Measurements from ENCODE around the gene NDFIP2.

The NDFIP2 gene

DNA sequence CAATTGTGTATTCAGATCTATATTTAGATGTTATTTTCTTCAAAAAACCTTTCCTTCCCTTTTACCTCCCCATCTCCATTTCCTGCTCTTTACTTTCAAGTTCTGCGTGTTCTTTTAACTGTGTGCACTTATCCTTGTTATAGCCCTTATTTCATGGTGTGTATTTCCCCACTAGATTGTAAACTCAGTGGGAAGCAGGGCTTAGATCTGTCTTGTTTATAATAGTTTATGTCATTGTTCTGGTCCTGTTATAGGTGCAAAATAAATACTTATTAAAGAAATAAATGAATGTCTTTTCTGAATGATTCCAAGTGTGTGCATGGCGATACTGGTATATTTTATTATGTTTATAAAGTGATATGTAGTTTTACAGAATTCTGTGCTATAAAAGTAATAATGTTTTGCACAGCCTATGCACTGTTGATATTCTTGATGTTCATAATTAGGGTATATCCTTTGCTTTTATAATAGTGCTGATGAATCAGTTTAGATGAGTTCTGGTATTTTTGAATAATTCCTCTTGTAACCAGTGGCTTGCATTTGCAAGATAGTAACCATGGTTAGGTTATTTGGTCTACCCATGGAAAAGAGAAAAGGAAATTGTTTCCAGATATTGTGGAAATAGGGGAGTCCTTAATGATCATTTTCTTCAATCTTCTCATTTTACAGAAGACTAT lies 12.1 kb downstream of the NDFIP2 start:
- no peak overlapping the region for H3K9ac ChIP-seq (ENCODE audit: low read depth, low read length)
- no peaks in the 10 kb centered on the region for H3K9me3 ChIP-seq (ENCODE audit: control insufficient read depth, insufficient read depth, low read length)
- H3K4me1 ChIP-seq (ENCODE audit: insufficient read depth, low read length), result peaks cover 28% of the 10 kb centered on the region; the same call in 1 of the 2 replicates
- H3K36me3 ChIP-seq (ENCODE audit: insufficient read depth, low read length), result no peaks in the 10 kb centered on the region

DNA sequence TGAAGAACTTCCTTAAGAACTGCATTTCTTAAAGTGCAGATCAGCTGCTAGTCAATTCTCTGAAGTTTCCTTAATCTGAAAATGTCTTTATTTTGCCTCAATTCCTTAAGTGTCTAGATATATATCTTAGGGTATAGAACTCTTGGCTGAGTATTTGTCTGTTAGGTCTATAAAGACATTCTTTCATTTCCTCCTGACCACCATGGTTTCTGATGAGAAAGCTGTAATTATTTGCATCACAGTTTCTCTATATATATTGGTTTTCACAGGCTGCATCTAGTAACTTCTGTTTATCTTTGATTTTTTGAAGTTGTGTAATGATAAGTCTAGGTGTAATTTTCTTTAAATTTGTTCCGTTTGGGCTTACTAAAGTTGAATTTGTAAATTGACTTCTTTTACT lies 15.2 kb downstream of the NDFIP2 start:
- Histone ChIP-seq H3K4me1 (ENCODE audit: insufficient read depth, low read length) (peaks cover 19% of the 10 kb centered on the region; the same call in 1 of the 2 replicates), H3K9ac (ENCODE audit: low read depth, low read length) (no peak overlapping the region), H3K36me3 (ENCODE audit: insufficient read depth, low read length) (no peaks in the 10 kb centered on the region; the same call in 1 of the 2 replicates), H3K9me3 (ENCODE audit: control insufficient read depth, insufficient read depth, low read length) (no peaks in the 10 kb centered on the region)

DNA sequence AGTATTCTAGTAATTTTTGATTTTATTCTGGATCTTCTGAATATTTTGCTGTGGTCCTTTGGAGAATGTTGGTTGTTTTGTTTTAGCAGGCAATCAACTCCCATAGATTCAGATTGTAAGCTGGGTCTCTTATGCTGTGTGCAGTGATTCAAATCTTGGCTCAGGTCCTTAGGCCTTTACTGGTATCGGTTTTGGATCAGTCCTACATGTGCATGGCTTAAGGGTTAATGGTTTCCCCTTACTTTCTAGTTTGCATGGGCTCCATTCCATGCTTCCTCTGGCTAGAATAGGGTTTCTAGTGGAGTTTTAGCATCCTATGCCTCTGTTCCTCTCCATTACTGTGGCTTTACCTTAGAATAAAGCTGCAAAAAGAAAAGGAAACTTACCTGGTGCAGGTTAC lies 16.1 kb downstream of the NDFIP2 start:
- no peaks in the 10 kb centered on the region; the same call in 1 of the 2 replicates for H3K36me3 ChIP-seq (ENCODE audit: insufficient read depth, low read length)
- no peaks in the 10 kb centered on the region for H3K9me3 ChIP-seq (ENCODE audit: control insufficient read depth, insufficient read depth, low read length)
- no peak overlapping the region for H3K9ac ChIP-seq (ENCODE audit: low read depth, low read length)
- peaks cover 10% of the 10 kb centered on the region; the same call in 1 of the 2 replicates for H3K4me1 ChIP-seq (ENCODE audit: insufficient read depth, low read length)

DNA sequence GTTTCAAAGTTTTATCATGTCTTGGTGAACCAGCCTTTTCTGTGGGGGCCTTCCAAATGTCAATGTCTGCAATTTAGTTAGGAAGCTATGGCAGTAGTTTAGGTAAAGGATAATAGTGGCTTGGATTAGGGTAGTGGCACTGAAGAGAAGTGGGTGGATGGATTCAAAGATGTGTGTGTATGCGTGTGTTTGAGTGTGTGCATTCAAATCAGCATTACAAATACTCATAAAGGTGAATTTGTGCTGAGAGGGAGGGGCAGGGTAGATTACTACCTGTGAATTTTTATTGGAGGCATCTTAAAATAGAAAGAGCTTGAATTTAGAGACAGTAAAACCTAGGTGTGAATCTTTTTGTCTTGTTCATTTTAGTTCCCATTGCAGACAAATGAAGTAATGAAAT lies 16.9 kb downstream of the NDFIP2 start:
- H3K4me1 ChIP-seq (ENCODE audit: insufficient read depth, low read length), result peaks cover 4% of the 10 kb centered on the region; the same call in 1 of the 2 replicates
- H3K9me3 ChIP-seq (ENCODE audit: control insufficient read depth, insufficient read depth, low read length), result no peaks in the 10 kb centered on the region
- H3K36me3 ChIP-seq (ENCODE audit: insufficient read depth, low read length), result no peaks in the 10 kb centered on the region; the same call in 1 of the 2 replicates
- H3K9ac ChIP-seq (ENCODE audit: low read depth, low read length), result no peak overlapping the region

DNA sequence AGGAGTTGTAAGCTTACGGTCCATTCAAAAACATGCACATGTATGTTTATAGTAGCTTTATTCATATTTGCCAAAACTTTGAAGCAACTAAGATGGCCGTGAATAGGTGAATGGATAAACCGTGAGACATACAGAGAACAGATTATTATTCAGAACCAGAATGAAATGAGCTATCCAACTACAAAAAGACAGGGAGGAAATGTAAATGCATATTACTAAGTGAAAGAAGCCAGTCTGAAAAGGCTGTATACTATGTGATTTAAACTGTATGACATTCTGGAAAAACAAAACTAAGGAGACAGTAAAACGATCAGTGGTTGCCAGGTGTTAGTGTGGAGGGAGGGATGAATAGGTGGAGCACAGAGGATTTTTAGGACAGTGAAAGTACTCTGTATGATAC lies 19.9 kb downstream of the NDFIP2 start:
- H3K36me3 ChIP-seq (ENCODE audit: insufficient read depth, low read length), result no peaks in the 10 kb centered on the region; the same call in 1 of the 2 replicates
- no peaks in the 10 kb centered on the region for H3K9me3 ChIP-seq (ENCODE audit: control insufficient read depth, insufficient read depth, low read length)
- H3K9ac ChIP-seq (ENCODE audit: low read depth, low read length), result no peak overlapping the region
- H3K4me1 ChIP-seq (ENCODE audit: insufficient read depth, low read length), result peaks cover 3% of the 10 kb centered on the region; the same call in 1 of the 2 replicates

DNA sequence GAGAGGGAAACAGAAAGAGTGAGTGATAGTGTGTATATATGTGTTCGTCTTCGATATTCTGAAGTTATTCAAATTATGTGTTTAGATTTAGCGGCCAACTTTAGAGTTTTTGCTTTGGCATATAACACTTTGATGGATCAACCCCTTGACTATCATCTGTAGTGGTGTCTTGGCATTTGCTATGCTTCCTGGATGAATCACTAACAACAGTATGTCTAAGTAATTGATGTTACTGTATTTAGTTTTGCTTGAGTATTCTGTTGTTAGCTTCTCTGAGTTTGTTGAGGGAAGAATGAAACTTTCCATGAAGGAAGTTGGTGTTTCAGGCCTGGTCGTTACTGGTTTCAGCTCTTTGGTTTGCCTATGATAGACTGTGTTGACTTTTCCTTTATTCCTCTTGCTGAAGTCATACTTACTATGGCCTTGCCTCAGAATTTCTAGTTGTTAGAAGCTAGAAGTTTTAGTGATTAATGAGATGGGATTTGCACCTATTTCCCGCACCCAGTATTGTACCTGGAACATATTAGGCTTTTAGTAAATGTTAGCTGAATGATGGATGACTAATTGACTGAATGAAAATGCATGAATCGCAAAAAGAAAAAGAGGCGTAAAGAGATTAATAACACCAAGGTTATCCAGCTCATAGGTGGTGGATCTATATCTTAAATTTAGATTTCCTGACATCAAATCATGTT lies 20.7 kb downstream of the NDFIP2 start:
- Histone ChIP-seq H3K9me3 (ENCODE audit: control insufficient read depth, insufficient read depth, low read length) (no peaks in the 10 kb centered on the region), H3K36me3 (ENCODE audit: insufficient read depth, low read length) (no peaks in the 10 kb centered on the region; the same call in 1 of the 2 replicates), H3K9ac (ENCODE audit: low read depth, low read length) (no peak overlapping the region), H3K4me1 (ENCODE audit: insufficient read depth, low read length) (0 out of 2 replicates have a peak, but pooled peaks cover 3% of the 10 kb centered on the region)

DNA sequence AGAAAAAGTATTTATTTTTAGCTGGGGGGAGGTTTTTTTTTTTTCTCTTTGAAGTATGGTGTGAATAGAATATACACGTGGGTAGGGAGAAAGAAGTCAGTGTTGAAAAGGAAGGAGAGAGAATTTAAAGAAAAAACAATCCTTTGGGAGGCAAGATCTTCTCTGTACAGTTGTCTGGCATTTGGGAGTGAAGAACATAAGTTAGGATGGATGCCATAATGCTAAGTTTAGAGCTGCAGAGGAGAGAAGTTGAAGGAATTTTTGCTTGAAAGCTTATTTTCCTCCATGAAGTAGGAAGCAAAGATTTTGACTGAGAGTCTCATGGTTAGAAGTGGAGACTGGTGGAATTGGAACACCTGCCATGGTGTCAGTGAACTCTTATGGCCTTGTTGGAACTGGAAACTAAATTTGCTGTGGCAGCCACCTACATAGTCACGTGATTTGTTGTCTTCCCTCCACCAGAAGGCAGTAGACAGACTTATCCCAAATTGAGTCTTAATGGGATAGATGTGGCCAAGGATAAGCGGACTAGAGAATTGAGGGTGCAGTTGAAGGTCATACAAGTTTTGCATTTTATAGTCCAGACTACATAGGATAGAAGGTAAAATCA lies 22.0 kb downstream of the NDFIP2 start:
- Histone ChIP-seq H3K9ac (ENCODE audit: low read depth, low read length) (no peak overlapping the region), H3K4me1 (ENCODE audit: insufficient read depth, low read length) (no peaks in the 10 kb centered on the region), H3K9me3 (ENCODE audit: control insufficient read depth, insufficient read depth, low read length) (no peaks in the 10 kb centered on the region), H3K36me3 (ENCODE audit: insufficient read depth, low read length) (no peaks in the 10 kb centered on the region; the same call in 1 of the 2 replicates)

DNA sequence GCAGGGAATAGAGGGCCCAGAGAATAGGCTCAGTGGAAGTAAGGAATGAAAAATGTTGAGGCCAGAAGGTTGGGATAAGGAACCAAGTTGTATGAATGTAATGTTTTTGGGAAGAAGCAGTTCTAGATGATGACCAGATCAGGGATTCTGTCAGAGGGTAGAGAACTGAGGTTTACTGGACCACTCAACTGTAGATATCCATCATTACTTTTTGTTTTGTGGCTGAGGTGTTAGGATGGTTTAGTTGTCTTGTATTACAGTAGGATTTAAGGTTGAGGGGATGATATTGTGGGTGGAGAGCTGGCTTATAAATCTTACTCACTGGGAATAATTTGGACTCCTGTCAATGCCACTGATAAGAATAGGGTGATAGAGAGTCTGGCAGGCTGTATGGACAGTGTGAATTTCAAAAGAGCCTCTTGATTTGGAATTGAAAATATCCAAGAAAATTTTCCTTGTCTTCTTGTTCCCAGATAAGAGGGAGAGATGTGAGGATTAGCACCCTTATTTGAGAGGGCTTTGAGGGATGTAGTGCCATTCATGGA lies 22.6 kb downstream of the NDFIP2 start:
- Histone ChIP-seq H3K4me1 (ENCODE audit: insufficient read depth, low read length) (no peaks in the 10 kb centered on the region), H3K9me3 (ENCODE audit: control insufficient read depth, insufficient read depth, low read length) (no peaks in the 10 kb centered on the region), H3K36me3 (ENCODE audit: insufficient read depth, low read length) (no peaks in the 10 kb centered on the region; the same call in 1 of the 2 replicates), H3K9ac (ENCODE audit: low read depth, low read length) (no peak overlapping the region)

DNA sequence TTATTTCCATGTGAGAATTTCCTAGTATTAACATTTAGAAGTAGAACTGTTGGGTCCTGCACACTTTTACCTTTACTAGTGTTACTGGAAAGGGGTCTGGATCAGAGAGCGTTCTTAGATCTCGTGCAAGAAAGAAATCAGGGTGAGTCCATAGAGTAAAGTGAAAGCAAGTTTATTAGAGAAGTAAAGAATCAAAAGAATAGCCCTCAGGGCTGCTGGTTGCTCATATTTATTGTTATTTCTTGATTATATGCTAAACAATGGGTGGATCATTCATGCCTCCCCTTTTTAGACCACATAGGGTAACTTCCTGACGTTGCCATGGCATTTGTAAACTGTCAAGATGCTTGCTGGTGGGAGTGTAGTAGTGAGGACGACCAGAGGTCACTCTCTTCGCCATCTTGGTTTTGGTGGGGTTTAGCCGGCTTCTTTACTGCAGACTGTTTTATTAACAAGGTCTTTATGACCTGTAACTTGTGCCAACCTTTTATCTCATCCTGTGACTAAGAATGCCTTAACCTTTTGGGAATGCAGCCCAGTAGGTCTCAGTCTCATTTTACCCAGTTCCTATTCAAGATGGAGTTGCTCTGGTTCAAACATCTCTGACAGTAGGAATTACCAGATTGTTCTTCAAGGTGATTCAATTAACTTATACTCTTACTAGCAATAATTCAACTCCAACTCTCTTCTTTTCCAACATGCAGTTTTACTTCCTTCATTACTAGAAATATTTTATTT lies 27.4 kb downstream of the NDFIP2 start:
- Histone ChIP-seq H3K4me1 (ENCODE audit: insufficient read depth, low read length) (no peaks in the 10 kb centered on the region), H3K9ac (ENCODE audit: low read depth, low read length) (no peak overlapping the region), H3K36me3 (ENCODE audit: insufficient read depth, low read length) (no peaks in the 10 kb centered on the region), H3K9me3 (ENCODE audit: control insufficient read depth, insufficient read depth, low read length) (no peaks in the 10 kb centered on the region)

DNA sequence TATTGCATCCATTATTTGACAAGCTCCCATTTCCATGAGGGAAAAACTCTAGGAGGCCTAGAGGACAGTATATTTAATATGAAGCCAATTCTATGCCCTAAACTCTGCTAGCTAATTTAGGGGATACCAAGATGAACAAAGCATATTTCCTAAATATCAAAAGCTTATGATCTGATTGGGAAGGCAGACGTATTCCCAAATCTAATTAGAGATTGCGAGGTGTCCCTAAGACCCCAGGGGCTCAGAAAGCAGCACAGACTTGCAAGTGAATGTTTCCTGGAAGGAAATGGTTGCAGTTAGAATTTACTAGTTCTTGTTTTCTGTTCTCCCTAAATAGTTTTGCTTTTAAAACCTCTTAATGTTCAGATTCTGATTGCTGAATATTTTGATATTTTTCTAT lies 30.7 kb downstream of the NDFIP2 start:
- Histone ChIP-seq H3K4me1 (ENCODE audit: insufficient read depth, low read length) (no peaks in the 10 kb centered on the region), H3K9ac (ENCODE audit: low read depth, low read length) (no peak overlapping the region), H3K9me3 (ENCODE audit: control insufficient read depth, insufficient read depth, low read length) (no peaks in the 10 kb centered on the region)

DNA sequence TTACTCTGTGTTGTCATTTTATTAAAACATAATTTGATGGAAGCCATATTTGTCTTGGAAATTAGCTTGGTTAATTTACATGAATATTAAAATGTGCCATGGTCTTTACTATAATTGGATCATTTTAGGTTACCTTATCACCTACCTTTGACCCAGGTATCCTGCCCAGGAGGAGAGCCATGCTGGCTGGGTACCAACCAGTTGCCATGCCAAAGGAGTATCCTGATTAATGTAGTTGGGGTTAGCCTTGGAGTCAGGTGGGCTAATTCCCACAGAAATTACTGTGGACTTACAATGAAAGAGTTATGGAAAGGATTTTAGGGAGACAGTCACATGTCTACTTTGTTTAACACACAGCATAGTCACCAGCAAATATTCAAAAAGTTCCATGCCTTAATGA lies 32.0 kb downstream of the NDFIP2 start:
- Histone ChIP-seq H3K9ac (ENCODE audit: low read depth, low read length) (no peak overlapping the region), H3K4me1 (ENCODE audit: insufficient read depth, low read length) (no peaks in the 10 kb centered on the region), H3K36me3 (ENCODE audit: insufficient read depth, low read length) (no peaks in the 10 kb centered on the region), H3K9me3 (ENCODE audit: control insufficient read depth, insufficient read depth, low read length) (no peaks in the 10 kb centered on the region)

More for the DNA sequence above, 30.7 kb downstream of the NDFIP2 start:
- H3K36me3 ChIP-seq (ENCODE audit: insufficient read depth, low read length), result no peaks in the 10 kb centered on the region

DNA sequence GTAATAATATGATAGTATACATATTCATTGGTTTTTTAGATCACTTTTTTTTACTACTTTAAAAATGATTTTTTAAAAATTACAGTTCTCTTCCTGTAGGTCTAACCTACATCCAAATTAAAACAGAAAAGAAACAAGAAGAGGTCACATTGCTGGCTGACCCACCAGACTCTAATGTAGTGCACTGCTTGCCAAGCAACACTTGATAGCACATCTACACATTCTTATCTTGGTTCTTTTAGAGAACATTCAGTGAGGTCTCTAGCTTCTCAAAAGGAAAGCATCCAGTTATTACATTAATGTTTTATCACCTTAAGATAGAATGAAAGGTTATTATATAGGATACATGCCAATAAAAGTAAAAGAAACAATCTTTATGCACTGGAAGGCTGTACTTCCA lies 35.6 kb downstream of the NDFIP2 start:
- no peaks in the 10 kb centered on the region for H3K9me3 ChIP-seq (ENCODE audit: control insufficient read depth, insufficient read depth, low read length)
- H3K4me1 ChIP-seq (ENCODE audit: insufficient read depth, low read length), result no peaks in the 10 kb centered on the region
- H3K36me3 ChIP-seq (ENCODE audit: insufficient read depth, low read length), result no peaks in the 10 kb centered on the region
- H3K9ac ChIP-seq (ENCODE audit: low read depth, low read length), result no peak overlapping the region

DNA sequence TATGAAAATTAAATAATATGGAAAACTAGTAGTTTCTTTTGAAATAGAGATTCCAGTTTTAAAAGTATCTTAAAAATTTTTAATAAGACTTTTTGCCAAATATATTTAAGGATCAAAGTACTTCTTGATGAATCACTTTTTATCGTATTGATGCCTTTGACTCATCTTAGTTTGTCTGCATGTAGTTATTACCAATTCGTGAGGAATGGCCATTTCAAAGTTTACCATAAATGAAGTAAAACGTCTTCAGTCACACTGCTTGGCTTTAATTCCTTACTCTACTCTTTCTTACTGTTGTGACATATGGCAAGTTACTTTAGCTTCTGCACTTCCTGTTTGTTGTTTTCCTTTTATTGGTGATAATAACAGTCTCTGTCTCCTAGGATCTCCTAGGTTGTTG lies 38.3 kb downstream of the NDFIP2 start:
- H3K9me3 ChIP-seq (ENCODE audit: control insufficient read depth, insufficient read depth, low read length), result no peaks in the 10 kb centered on the region
- no peaks in the 10 kb centered on the region for H3K4me1 ChIP-seq (ENCODE audit: insufficient read depth, low read length)
- H3K36me3 ChIP-seq (ENCODE audit: insufficient read depth, low read length), result no peaks in the 10 kb centered on the region; the same call in 1 of the 2 replicates
- no peak overlapping the region for H3K9ac ChIP-seq (ENCODE audit: low read depth, low read length)

DNA sequence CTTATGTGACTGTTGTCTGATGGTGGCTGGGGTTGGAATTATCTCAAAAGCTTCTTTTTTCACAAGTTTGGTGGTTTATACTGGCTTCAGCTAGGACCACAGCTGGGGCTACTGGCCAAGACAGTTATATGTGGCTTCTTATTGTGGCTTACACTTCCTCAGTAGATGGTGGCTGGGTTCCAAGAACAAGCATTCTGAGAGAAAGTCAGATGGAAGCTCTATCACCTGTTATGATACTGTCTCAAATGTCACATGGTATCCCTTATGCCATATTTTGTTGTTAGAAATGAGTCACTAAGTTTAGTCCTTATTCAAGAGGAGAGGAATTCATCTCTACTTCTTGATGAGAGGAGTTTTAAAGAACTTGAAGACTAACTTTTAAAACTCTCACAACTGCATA lies 41.6 kb downstream of the NDFIP2 start:
- Histone ChIP-seq H3K4me1 (ENCODE audit: insufficient read depth, low read length) (no peaks in the 10 kb centered on the region), H3K36me3 (ENCODE audit: insufficient read depth, low read length) (peaks cover 3% of the 10 kb centered on the region; the same call in 1 of the 2 replicates), H3K9ac (ENCODE audit: low read depth, low read length) (no peak overlapping the region), H3K9me3 (ENCODE audit: control insufficient read depth, insufficient read depth, low read length) (no peaks in the 10 kb centered on the region)

Data from ES-I3 (cell line).